SK-N-SH (cell line): ENCODE results near the gene CAPS.

ENCODE experiments used
- CTCF ChIP-seq: fragments of 200-600 bp; sonication (generic); IDR thresholded peaks from 2 replicates; pipeline ENCODE4 v1.6.1; 2017; ENCODE audit warnings: antibody characterized with exemption, mild to moderate bottlenecking, moderate library complexity
- NFIC ChIP-seq: IDR thresholded peaks from 2 replicates; pipeline ENCODE4 v1.4.0; 2012; ENCODE audit warnings: borderline replicate concordance
- POLR2AphosphoS5 ChIP-seq: IDR thresholded peaks from 2 replicates; pipeline ENCODE4 v1.6.1; 2012; ENCODE audit warnings: low read depth, low read length
- RXRA ChIP-seq: IDR thresholded peaks from 2 replicates; pipeline ENCODE4 v1.4.0; 2012; ENCODE audit warnings: low read depth, mild to moderate bottlenecking, borderline replicate concordance
- TEAD4 ChIP-seq: IDR thresholded peaks from 2 replicates; pipeline ENCODE4 v1.4.0; 2012; ENCODE audit warnings: mild to moderate bottlenecking, borderline replicate concordance; ENCODE audit not compliant: insufficient read depth
- TF ChIP-seq, protein P1 (sequence below): IDR thresholded peaks from 2 replicates; pipeline ENCODE4 v1.4.0; 2012; ENCODE audit warnings: low read depth, borderline replicate concordance

- TF ChIP-seq POLR2AphosphoS5 (no peak), NFIC (no peak), CTCF (no peak), TEAD4 (no peak), RXRA (no peak)
- TF ChIP-seq, protein P1, sequence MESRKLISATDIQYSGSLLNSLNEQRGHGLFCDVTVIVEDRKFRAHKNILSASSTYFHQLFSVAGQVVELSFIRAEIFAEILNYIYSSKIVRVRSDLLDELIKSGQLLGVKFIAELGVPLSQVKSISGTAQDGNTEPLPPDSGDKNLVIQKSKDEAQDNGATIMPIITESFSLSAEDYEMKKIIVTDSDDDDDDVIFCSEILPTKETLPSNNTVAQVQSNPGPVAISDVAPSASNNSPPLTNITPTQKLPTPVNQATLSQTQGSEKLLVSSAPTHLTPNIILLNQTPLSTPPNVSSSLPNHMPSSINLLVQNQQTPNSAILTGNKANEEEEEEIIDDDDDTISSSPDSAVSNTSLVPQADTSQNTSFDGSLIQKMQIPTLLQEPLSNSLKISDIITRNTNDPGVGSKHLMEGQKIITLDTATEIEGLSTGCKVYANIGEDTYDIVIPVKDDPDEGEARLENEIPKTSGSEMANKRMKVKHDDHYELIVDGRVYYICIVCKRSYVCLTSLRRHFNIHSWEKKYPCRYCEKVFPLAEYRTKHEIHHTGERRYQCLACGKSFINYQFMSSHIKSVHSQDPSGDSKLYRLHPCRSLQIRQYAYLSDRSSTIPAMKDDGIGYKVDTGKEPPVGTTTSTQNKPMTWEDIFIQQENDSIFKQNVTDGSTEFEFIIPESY = no peak
These were observed 22.2 kb downstream of the CAPS start for GRCh38 chr19:5936292-5936592.
